Liver (tissue), 9 donors: ENCODE results near the gene PTPN4. TPM values are rescaled to one million over a fixed set of nuclear protein-coding genes. Genes with fewer than 3 reads are reported as not detected.
A peak's percentile ranks its signal among the peaks of the same experiment; 100 is the strongest.

ENCODE experiments used
- DNase-seq: peaks from one replicate; pipeline ENCODE4 v3.0.0-alpha.2; 2017; ENCODE audit warnings: low spot score
- H3K27ac ChIP-seq, 2 donors: one replicate each; pipeline ENCODE4 v1.7.0; 2013; ENCODE audit warnings: inconsistent platforms in 2 of 2, low read length in 2 of 2, control low read depth in 1 of 2, low read depth in 1 of 2, mild to moderate bottlenecking in 1 of 2
- H3K27me3 ChIP-seq, 4 donors: one replicate each; pipeline versions ENCODE4 v1.6.1 to v1.7.0; 2013; ENCODE audit warnings: low read length in 3 of 4, inconsistent platforms in 1 of 4, mild to moderate bottlenecking in 1 of 4, moderate library complexity in 1 of 4; ENCODE audit not compliant: control insufficient read depth in 4 of 4, insufficient read depth in 4 of 4
- H3K36me3 ChIP-seq, 4 donors: one replicate each; pipeline versions ENCODE4 v1.6.1 to v1.7.0; 2013; ENCODE audit warnings: low read length in 3 of 4, mild to moderate bottlenecking in 3 of 4, low read depth in 1 of 4, moderate library complexity in 1 of 4; ENCODE audit not compliant: control insufficient read depth in 4 of 4, insufficient read depth in 3 of 4
- H3K4me1 ChIP-seq, 4 donors: one replicate each; pipeline versions ENCODE4 v1.6.1 to v1.7.0; 2013; ENCODE audit warnings: low read length in 3 of 4, mild to moderate bottlenecking in 3 of 4, moderate library complexity in 1 of 4; ENCODE audit not compliant: control insufficient read depth in 4 of 4, insufficient read depth in 4 of 4
- H3K4me3 ChIP-seq, 3 donors: one replicate each; pipeline versions ENCODE4 v1.6.1 to v1.7.0; 2013; ENCODE audit warnings: low read length in 3 of 3, control low read depth in 1 of 3, low read depth in 1 of 3, mild to moderate bottlenecking in 1 of 3
- H3K9ac ChIP-seq, 2 donors: one replicate each; pipeline ENCODE4 v1.7.0; 2013; ENCODE audit warnings: low read length in 2 of 2, mild to moderate bottlenecking in 2 of 2, moderate library complexity in 2 of 2, control low read depth in 1 of 2, low read depth in 1 of 2
- H3K9me3 ChIP-seq, 4 donors: one replicate each; pipeline versions ENCODE4 v1.6.1 to v1.7.0; 2013; ENCODE audit warnings: low read length in 3 of 4; ENCODE audit not compliant: control insufficient read depth in 4 of 4
- EGR1 ChIP-seq, 2 donors: IDR thresholded peaks; 2 replicates each; pipeline ENCODE4 v1.6.1; 2016 to 2018; ENCODE audit warnings: antibody characterized with exemption in 2 of 2, low read depth in 2 of 2
- FOXA1 ChIP-seq: IDR thresholded peaks from 2 replicates; pipeline ENCODE4 v1.6.1; 2016; ENCODE audit warnings: antibody characterized with exemption
- GABPA ChIP-seq, 2 donors: IDR thresholded peaks in 1 of 2; conservative IDR thresholded peaks in 1 of 2; 2 replicates each; pipeline ENCODE4 v1.6.1; 2016; ENCODE audit warnings: antibody characterized with exemption in 2 of 2, mild to moderate bottlenecking in 1 of 2, moderate library complexity in 1 of 2
- HNF4A ChIP-seq, 2 donors: conservative IDR thresholded peaks; 2 replicates each; pipeline ENCODE4 v1.6.1; 2016; ENCODE audit warnings: antibody characterized with exemption in 2 of 2, mild to moderate bottlenecking in 2 of 2
- HNF4G ChIP-seq: IDR thresholded peaks from 2 replicates; pipeline ENCODE4 v1.6.1; 2016; ENCODE audit warnings: antibody characterized with exemption
- JUND ChIP-seq, 2 donors: IDR thresholded peaks; 2 replicates each; pipeline ENCODE4 v1.6.1; 2016; ENCODE audit warnings: antibody characterized with exemption in 2 of 2
- NR2F2 ChIP-seq: IDR thresholded peaks from 2 replicates; pipeline ENCODE4 v1.6.1; 2016; ENCODE audit warnings: antibody characterized with exemption
- RAD21 ChIP-seq, 2 donors: IDR thresholded peaks; 2 replicates each; pipeline ENCODE4 v1.6.1; 2016; ENCODE audit warnings: antibody characterized with exemption in 2 of 2, mild to moderate bottlenecking in 2 of 2
- RXRA ChIP-seq, 2 donors: IDR thresholded peaks; 2 replicates each; pipeline ENCODE4 v1.6.1; 2017 to 2018; ENCODE audit warnings: antibody characterized with exemption in 2 of 2, mild to moderate bottlenecking in 1 of 2
- SP1 ChIP-seq: IDR thresholded peaks from 2 replicates; pipeline ENCODE4 v1.6.1; 2018; ENCODE audit warnings: antibody characterized with exemption, mild to moderate bottlenecking
- TAF1 ChIP-seq: conservative IDR thresholded peaks from 2 replicates; pipeline ENCODE4 v1.6.1; 2016; ENCODE audit warnings: antibody characterized with exemption, mild to moderate bottlenecking
- YY1 ChIP-seq: IDR thresholded peaks from 2 replicates; pipeline ENCODE4 v1.6.1; 2016; ENCODE audit warnings: antibody characterized with exemption, mild to moderate bottlenecking
- WGBS: extraction: QIAGEN DNeasy Blood & Tissue Kit; methylation state at CpG from one replicate; pipeline ENCODE4 v1.1.7; 2013; 5-methylcytosine and 5-hydroxymethylcytosine counted together
- polyA plus RNA-seq, 2 donors: library from polyadenylated mRNA; stranded (reverse) in 1 of 2; unstranded in 1 of 2; fragments of 200-250 nt in 1 of 2; fragments of >200 nt in 1 of 2; fragmentation: Nextera tagmentation in 1 of 2; extraction: Ambion mirVana in 1 of 2; gene quantifications; one replicate each; pipeline versions ENCODE4 v1.2.1 to v1.2.3, GENCODE V29; 2013 to 2015
- total RNA-seq, 2 donors: library from RNA; depleted of rRNA; stranded (reverse); fragments of >200 nt; gene quantifications; one replicate each; pipeline ENCODE4 v1.2.3, GENCODE V29; 2014
- TF ChIP-seq, protein P1 (sequence below): fragments of 150-350 bp; IDR thresholded peaks from 2 replicates; pipeline ENCODE4 v1.5.1; 2017; ENCODE audit warnings: improper control_type of control experiment, low read depth, low read length; ENCODE audit not compliant: missing input control
- TF ChIP-seq, protein P2 (sequence below): IDR thresholded peaks from 2 replicates; pipeline ENCODE4 v1.6.1; 2016; ENCODE audit warnings: antibody characterized with exemption, mild to moderate bottlenecking
- TF ChIP-seq, protein P3 (sequence below): IDR thresholded peaks from 2 replicates; pipeline ENCODE4 v1.6.1; 2016; ENCODE audit warnings: antibody characterized with exemption
- TF ChIP-seq, protein P4 (sequence below): IDR thresholded peaks from 2 replicates; pipeline ENCODE4 v1.6.1; 2016; ENCODE audit warnings: antibody characterized with exemption
- donor health status: healthy.
- donor health status: healthy.
- donor health status: healthy.
- donor health status: healthy.
- donor health status: healthy.

The PTPN4 gene
- total and polyA plus RNA-seq, 4 donors, result 4.2 to 34.6 (median 9.5) TPM

DNA sequence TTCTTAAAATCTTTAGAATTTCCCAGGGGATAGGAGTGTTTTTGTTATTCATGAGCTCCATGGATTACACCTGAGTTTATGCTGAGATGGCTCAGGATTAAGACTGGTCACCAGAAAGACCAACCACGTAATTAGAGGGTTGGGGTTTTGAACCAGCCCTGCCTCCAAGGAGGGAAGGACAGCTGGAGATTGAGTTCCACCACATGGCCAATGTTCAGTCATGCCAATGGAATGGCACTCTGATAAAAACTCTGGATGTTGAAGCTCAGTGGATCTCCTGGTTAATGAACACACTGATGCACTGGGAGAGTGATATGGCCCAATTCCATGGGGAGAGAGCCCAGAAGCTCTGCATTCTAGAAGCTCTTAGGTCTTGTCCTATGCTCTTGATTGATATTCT lies 38.7 kb upstream of the PTPN4 start:
- TF ChIP-seq, protein P1, sequence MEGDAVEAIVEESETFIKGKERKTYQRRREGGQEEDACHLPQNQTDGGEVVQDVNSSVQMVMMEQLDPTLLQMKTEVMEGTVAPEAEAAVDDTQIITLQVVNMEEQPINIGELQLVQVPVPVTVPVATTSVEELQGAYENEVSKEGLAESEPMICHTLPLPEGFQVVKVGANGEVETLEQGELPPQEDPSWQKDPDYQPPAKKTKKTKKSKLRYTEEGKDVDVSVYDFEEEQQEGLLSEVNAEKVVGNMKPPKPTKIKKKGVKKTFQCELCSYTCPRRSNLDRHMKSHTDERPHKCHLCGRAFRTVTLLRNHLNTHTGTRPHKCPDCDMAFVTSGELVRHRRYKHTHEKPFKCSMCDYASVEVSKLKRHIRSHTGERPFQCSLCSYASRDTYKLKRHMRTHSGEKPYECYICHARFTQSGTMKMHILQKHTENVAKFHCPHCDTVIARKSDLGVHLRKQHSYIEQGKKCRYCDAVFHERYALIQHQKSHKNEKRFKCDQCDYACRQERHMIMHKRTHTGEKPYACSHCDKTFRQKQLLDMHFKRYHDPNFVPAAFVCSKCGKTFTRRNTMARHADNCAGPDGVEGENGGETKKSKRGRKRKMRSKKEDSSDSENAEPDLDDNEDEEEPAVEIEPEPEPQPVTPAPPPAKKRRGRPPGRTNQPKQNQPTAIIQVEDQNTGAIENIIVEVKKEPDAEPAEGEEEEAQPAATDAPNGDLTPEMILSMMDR, result no peak
- TF ChIP-seq EGR1 (IDR thresholded peaks at IDR 0.05; ENCODE audit: low read depth in 2 of 2), result no peak
- TF ChIP-seq GABPA (IDR thresholded peaks at IDR 0.05 in 1 of 2, conservative IDR thresholded peaks at IDR 0.05 in 1 of 2), result no peak
- no peak for TF ChIP-seq RAD21 (IDR thresholded peaks at IDR 0.05)
- H3K27ac ChIP-seq, result no peak overlapping the region
- H3K4me3 ChIP-seq, result no peak overlapping the region
- no peak for DNase-seq
- no peak overlapping the region for H3K9ac ChIP-seq
- peaks cover 6 to 36% (median 29%) of the 10 kb centered on the region in 4 donors for H3K4me1 ChIP-seq
- no peaks in the 10 kb centered on the region for H3K27me3 ChIP-seq
- WGBS, result 89% methylated on average over 1 of the region's 1 CpG
- no peaks in the 10 kb centered on the region for H3K9me3 ChIP-seq
- no peaks in the 10 kb centered on the region for H3K36me3 ChIP-seq

DNA sequence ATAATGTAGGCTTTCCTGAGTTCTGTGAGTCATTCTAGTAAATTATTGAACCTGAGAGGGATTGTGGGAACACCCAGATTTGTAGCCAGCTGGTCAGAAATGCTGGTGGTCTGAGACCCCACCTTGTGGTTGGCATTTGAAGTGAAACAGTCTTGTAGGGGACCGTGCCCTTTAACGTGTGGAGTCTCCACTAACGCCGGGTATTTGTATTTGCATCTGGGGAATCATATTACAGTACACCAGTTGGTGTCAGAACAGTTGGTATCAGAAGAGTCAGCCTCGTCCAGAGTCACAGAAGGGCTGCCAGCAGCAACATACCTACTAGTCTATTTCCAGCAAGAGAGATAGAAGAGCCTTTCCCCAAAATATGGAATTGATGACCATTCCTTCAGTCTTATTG lies 38.3 kb upstream of the PTPN4 start:
- WGBS, result 33% methylated on average over 5 of the region's 5 CpGs
- TF ChIP-seq, protein P2, sequence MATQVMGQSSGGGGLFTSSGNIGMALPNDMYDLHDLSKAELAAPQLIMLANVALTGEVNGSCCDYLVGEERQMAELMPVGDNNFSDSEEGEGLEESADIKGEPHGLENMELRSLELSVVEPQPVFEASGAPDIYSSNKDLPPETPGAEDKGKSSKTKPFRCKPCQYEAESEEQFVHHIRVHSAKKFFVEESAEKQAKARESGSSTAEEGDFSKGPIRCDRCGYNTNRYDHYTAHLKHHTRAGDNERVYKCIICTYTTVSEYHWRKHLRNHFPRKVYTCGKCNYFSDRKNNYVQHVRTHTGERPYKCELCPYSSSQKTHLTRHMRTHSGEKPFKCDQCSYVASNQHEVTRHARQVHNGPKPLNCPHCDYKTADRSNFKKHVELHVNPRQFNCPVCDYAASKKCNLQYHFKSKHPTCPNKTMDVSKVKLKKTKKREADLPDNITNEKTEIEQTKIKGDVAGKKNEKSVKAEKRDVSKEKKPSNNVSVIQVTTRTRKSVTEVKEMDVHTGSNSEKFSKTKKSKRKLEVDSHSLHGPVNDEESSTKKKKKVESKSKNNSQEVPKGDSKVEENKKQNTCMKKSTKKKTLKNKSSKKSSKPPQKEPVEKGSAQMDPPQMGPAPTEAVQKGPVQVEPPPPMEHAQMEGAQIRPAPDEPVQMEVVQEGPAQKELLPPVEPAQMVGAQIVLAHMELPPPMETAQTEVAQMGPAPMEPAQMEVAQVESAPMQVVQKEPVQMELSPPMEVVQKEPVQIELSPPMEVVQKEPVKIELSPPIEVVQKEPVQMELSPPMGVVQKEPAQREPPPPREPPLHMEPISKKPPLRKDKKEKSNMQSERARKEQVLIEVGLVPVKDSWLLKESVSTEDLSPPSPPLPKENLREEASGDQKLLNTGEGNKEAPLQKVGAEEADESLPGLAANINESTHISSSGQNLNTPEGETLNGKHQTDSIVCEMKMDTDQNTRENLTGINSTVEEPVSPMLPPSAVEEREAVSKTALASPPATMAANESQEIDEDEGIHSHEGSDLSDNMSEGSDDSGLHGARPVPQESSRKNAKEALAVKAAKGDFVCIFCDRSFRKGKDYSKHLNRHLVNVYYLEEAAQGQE, result no peak
- TF ChIP-seq NR2F2 (no peak), JUND (IDR thresholded peaks at IDR 0.05) (no peak), EGR1 (IDR thresholded peaks at IDR 0.05; ENCODE audit: low read depth in 2 of 2) (no peak), TAF1 (no peak), SP1 (no peak), HNF4G (no peak), YY1 (no peak), RXRA (IDR thresholded peaks at IDR 0.05) (no peak), HNF4A (conservative IDR thresholded peaks at IDR 0.05) (no peak), FOXA1 (no peak), RAD21 (IDR thresholded peaks at IDR 0.05) (no peak), GABPA (IDR thresholded peaks at IDR 0.05 in 1 of 2, conservative IDR thresholded peaks at IDR 0.05 in 1 of 2) (no peak)
- TF ChIP-seq, protein P3, sequence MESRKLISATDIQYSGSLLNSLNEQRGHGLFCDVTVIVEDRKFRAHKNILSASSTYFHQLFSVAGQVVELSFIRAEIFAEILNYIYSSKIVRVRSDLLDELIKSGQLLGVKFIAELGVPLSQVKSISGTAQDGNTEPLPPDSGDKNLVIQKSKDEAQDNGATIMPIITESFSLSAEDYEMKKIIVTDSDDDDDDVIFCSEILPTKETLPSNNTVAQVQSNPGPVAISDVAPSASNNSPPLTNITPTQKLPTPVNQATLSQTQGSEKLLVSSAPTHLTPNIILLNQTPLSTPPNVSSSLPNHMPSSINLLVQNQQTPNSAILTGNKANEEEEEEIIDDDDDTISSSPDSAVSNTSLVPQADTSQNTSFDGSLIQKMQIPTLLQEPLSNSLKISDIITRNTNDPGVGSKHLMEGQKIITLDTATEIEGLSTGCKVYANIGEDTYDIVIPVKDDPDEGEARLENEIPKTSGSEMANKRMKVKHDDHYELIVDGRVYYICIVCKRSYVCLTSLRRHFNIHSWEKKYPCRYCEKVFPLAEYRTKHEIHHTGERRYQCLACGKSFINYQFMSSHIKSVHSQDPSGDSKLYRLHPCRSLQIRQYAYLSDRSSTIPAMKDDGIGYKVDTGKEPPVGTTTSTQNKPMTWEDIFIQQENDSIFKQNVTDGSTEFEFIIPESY, result no peak
- TF ChIP-seq, protein P4, sequence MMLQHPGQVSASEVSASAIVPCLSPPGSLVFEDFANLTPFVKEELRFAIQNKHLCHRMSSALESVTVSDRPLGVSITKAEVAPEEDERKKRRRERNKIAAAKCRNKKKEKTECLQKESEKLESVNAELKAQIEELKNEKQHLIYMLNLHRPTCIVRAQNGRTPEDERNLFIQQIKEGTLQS, result no peak
- TF ChIP-seq, protein P1, result no peak
- peak overlapping the region in 1 of 2 donors; percentile 3 for H3K27ac ChIP-seq

More for the DNA sequence above, 38.3 kb upstream of the PTPN4 start:
- Histone ChIP-seq H3K36me3 (no peaks in the 10 kb centered on the region), H3K4me3 (no peak overlapping the region), H3K4me1 (peaks cover 6 to 36% (median 29%) of the 10 kb centered on the region in 4 donors), H3K9me3 (no peaks in the 10 kb centered on the region), H3K27me3 (no peaks in the 10 kb centered on the region), H3K9ac (no peak overlapping the region)
- DNase-seq, result no peak
